ENCODE data around the gene GRPEL1.

GRPEL1 gene

GRCh38 chr4:7062816-7063215, 5.0 kb downstream of the GRPEL1 start:
- H3K36me3 Mint-ChIP-seq (ENCODE audit: low read depth), result peaks cover 94% of the 10 kb centered on the region
- H3K4me3 Mint-ChIP-seq, result no peak overlapping the region
- H3K27ac Mint-ChIP-seq, result peak overlapping the region; percentile 85
- peaks cover 42% of the 10 kb centered on the region for H3K4me1 Mint-ChIP-seq (ENCODE audit: low read depth)
- no peaks in the 10 kb centered on the region for H3K9me3 Mint-ChIP-seq
- DNase-seq, result no peak
- H3K27me3 Mint-ChIP-seq, result no peaks in the 10 kb centered on the region

DNA sequence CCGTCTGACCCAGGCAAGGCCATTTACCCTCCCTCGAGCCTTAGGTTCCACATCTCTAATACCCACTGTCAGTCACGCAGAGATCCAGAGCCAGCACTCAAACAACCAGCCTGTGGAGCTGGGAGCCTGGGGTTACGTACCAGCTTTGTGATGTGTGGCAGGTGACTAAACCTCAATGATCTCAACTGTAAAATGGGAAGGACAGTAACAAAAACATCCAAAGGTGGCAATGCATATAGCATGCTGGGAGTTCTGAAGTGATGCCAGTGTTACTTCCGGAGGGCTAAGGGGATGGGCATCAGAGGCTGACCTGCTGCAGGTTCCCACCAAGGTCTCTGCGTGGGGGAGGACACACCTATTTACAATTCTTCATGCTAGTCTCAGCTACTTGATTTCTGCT, 6.0 kb downstream of the GRPEL1 start:
- H3K27me3 Mint-ChIP-seq, result no peaks in the 10 kb centered on the region
- H3K27ac Mint-ChIP-seq, result peak overlapping the region; percentile 68
- no peak overlapping the region for H3K4me3 Mint-ChIP-seq
- H3K4me1 Mint-ChIP-seq (ENCODE audit: low read depth), result peaks cover 40% of the 10 kb centered on the region
- H3K36me3 Mint-ChIP-seq (ENCODE audit: low read depth), result peaks cover 96% of the 10 kb centered on the region
- H3K9me3 Mint-ChIP-seq, result no peaks in the 10 kb centered on the region
- DNase-seq, result no peak

- Mint-ChIP-seq H3K36me3 (ENCODE audit: low read depth) (peaks cover 95% of the 10 kb centered on the region), H3K4me3 (no peak overlapping the region), H3K9me3 (no peaks in the 10 kb centered on the region), H3K4me1 (ENCODE audit: low read depth) (peaks cover 28% of the 10 kb centered on the region), H3K27ac (peak overlapping the region; percentile 72), H3K27me3 (no peaks in the 10 kb centered on the region)
- no peak for DNase-seq
These were observed 7.3 kb downstream of the GRPEL1 start for GRCh38 chr4:7060346-7061150.

GRCh38 chr4:7059662-7060061, 8.2 kb downstream of the GRPEL1 start:
- Mint-ChIP-seq H3K4me3 (no peak overlapping the region), H3K27me3 (no peaks in the 10 kb centered on the region), H3K27ac (peak overlapping the region; percentile 33), H3K4me1 (ENCODE audit: low read depth) (peaks cover 24% of the 10 kb centered on the region), H3K9me3 (no peaks in the 10 kb centered on the region), H3K36me3 (ENCODE audit: low read depth) (peaks cover 95% of the 10 kb centered on the region)
- no peak for DNase-seq

DNA sequence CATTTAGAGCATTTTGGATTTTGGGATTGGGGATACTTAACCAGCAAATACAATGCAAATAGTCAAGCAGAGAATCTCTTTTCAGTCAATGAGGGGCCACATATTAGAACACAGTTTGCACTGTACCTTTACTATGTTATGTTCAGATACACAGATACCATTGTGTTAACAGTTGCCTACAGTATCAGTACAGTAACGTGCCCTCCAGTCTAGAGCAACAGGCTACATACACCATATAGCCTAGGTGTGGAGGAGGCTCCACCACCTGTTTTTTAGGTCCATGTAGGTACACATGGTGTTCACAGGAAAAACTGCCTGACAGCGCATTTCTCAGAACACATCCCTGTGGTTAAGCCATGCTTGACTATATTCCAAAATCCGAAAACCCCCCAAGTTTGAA, 9.1 kb downstream of the GRPEL1 start:
- H3K36me3 Mint-ChIP-seq (ENCODE audit: low read depth), result peaks cover 97% of the 10 kb centered on the region
- H3K4me3 Mint-ChIP-seq, result no peak overlapping the region
- H3K27ac Mint-ChIP-seq, result peak overlapping the region; percentile 53
- H3K27me3 Mint-ChIP-seq, result no peaks in the 10 kb centered on the region
- no peak for DNase-seq
- H3K9me3 Mint-ChIP-seq, result no peaks in the 10 kb centered on the region
- H3K4me1 Mint-ChIP-seq (ENCODE audit: low read depth), result peaks cover 19% of the 10 kb centered on the region

DNA sequence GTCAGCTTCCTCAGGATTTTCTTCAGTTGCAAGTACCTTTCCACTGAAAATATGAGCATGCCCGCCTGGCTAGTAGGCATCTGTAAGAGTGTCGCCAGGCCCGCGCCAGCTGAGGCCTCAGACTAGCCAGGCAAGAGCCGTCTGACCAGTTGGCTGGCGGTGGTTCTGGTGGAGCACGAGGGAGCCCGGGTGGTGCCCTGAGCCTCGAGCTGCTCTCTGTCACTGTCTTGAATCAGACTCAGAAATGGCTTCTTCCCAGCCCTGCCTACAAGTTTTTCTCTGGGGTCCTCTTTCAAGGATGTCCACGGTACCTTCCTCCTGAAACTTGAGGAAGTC, 11.9 kb downstream of the GRPEL1 start:
- H3K27ac Mint-ChIP-seq, result peak overlapping the region; percentile 72
- H3K4me1 Mint-ChIP-seq (ENCODE audit: low read depth), result peaks cover 33% of the 10 kb centered on the region
- peaks cover 86% of the 10 kb centered on the region for H3K36me3 Mint-ChIP-seq (ENCODE audit: low read depth)
- H3K27me3 Mint-ChIP-seq, result no peaks in the 10 kb centered on the region
- no peak overlapping the region for H3K4me3 Mint-ChIP-seq
- H3K9me3 Mint-ChIP-seq, result no peaks in the 10 kb centered on the region
- DNase-seq, result no peak

GRCh38 chr4:7055111-7055989, 12.5 kb downstream of the GRPEL1 start:
- Mint-ChIP-seq H3K27me3 (no peaks in the 10 kb centered on the region), H3K9me3 (no peaks in the 10 kb centered on the region), H3K4me3 (no peak overlapping the region), H3K27ac (peak overlapping the region; percentile 72), H3K36me3 (ENCODE audit: low read depth) (peaks cover 82% of the 10 kb centered on the region), H3K4me1 (ENCODE audit: low read depth) (peaks cover 35% of the 10 kb centered on the region)
- DNase-seq, result no peak

DNA sequence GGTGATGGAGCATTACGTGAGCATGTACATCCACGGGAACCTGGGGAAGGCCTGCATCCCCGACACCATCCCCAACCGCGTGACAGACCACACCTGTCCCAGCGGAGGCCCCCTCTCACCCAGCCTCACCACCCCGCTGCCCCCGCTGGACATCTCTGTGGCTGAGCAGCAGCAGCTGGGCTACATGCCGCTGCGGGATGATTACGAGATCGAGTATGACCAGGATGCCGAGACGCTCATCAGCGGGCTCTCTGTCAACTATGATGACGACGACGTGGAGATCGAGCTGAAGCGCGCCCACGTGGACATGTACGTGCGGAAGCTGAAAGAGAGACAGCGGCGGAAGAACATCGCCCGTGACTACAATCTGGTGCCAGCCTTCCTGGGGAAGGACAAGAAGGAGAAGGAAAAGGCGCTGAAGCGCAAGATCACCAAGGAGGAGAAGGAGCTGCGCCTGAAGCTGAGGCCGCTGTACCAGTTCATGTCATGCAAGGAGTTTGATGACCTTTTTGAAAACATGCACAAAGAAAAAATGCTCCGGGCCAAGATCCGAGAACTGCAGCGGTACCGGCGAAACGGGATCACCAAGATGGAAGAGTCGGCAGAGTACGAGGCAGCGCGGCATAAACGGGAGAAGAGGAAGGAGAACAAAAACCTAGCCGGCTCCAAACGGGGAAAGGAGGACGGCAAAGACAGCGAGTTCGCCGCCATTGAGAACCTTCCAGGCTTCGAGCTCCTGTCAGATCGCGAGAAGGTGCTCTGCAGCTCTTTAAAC, 13.6 kb downstream of the GRPEL1 start:
- DNase-seq, result no peak
- Mint-ChIP-seq H3K36me3 (ENCODE audit: low read depth) (peaks cover 75% of the 10 kb centered on the region), H3K9me3 (no peaks in the 10 kb centered on the region), H3K27me3 (no peaks in the 10 kb centered on the region), H3K27ac (peak overlapping the region; percentile 85), H3K4me1 (ENCODE audit: low read depth) (peaks cover 44% of the 10 kb centered on the region), H3K4me3 (no peak overlapping the region)

DNA sequence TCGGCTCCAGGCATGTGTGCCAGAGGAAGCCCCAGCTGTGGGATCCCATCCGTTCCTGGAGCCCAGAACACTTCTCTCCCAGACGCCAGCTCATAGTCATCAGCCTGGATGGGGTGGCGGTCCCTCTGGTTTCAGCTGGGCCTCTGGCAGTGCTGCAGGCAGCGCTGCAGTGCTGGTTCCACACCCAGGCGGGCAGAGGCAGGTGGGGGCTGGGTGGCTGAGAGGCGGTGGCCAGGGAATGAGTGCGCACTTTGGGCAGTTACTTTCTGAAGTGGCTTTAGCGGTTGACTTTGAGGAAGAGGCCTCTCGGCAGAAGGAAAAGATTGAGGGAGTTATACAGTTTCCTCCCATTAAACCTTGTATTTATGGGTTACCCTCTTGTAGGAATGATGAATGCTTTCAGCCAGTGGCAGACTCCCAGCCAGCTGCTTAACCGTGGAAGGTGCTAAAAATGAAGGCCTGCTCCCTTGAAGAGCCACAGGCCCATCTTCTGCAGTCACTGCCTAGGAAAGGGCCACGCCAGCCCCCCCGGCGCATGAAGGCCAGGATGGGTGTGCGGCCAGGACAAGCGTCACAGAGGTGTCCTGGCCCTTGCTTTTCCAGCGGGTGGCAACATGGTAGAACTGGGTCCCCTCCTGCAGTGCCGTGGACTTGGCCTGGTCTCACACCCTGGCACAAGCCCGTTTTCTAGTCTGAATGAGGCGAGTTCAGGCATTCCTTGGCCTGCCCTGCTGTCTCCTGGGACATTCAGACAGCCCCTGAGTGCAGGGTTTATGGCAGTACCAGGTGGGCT, 14.7 kb downstream of the GRPEL1 start:
- Mint-ChIP-seq H3K36me3 (ENCODE audit: low read depth) (peaks cover 68% of the 10 kb centered on the region), H3K27me3 (no peaks in the 10 kb centered on the region), H3K9me3 (no peaks in the 10 kb centered on the region), H3K27ac (peak overlapping the region; percentile 85), H3K4me3 (no peak overlapping the region), H3K4me1 (ENCODE audit: low read depth) (peaks cover 41% of the 10 kb centered on the region)
- DNase-seq, result no peak

- no peak overlapping the region for H3K4me3 Mint-ChIP-seq
- H3K27ac Mint-ChIP-seq, result peak overlapping the region; percentile 85
- H3K4me1 Mint-ChIP-seq (ENCODE audit: low read depth), result peaks cover 46% of the 10 kb centered on the region
- no peak for DNase-seq
- no peaks in the 10 kb centered on the region for H3K27me3 Mint-ChIP-seq
- peaks cover 63% of the 10 kb centered on the region for H3K36me3 Mint-ChIP-seq (ENCODE audit: low read depth)
- no peaks in the 10 kb centered on the region for H3K9me3 Mint-ChIP-seq
These were observed 15.6 kb downstream of the GRPEL1 start for GRCh38 chr4:7052313-7052712.

DNA sequence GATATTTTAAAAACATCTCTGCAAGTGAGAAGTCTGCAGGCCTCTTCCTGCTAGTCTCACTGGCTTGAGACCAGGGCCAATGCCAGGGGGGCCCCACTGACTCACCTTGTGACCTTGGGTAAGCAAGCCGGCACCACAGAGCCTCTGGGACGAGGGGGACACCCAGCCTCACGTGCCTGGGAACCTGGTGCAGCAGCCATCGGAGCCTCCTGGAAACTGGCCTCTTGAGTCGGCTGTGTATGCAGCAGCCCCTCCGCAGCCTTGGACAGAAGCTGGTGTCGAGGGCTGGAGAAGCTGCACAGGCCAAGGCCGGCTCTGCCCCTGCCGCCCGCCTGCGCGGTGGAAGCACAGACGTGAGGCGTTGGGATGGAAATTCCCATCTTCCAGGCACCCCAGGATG, 16.0 kb downstream of the GRPEL1 start:
- peaks cover 62% of the 10 kb centered on the region for H3K36me3 Mint-ChIP-seq (ENCODE audit: low read depth)
- H3K9me3 Mint-ChIP-seq, result no peaks in the 10 kb centered on the region
- no peak for DNase-seq
- H3K4me3 Mint-ChIP-seq, result no peak overlapping the region
- peaks cover 50% of the 10 kb centered on the region for H3K4me1 Mint-ChIP-seq (ENCODE audit: low read depth)
- no peaks in the 10 kb centered on the region for H3K27me3 Mint-ChIP-seq
- H3K27ac Mint-ChIP-seq, result peak overlapping the region; percentile 85

- Mint-ChIP-seq H3K4me3 (no peak overlapping the region), H3K27ac (peak overlapping the region; percentile 57), H3K4me1 (ENCODE audit: low read depth) (peaks cover 58% of the 10 kb centered on the region), H3K27me3 (no peaks in the 10 kb centered on the region), H3K9me3 (no peaks in the 10 kb centered on the region), H3K36me3 (ENCODE audit: low read depth) (peaks cover 55% of the 10 kb centered on the region)
- no peak for DNase-seq
These were observed 16.7 kb downstream of the GRPEL1 start for GRCh38 chr4:7051144-7051495.

- Mint-ChIP-seq H3K4me1 (ENCODE audit: low read depth) (peaks cover 63% of the 10 kb centered on the region), H3K9me3 (no peaks in the 10 kb centered on the region), H3K36me3 (ENCODE audit: low read depth) (peaks cover 52% of the 10 kb centered on the region), H3K27ac (no peak overlapping the region), H3K4me3 (no peak overlapping the region), H3K27me3 (no peaks in the 10 kb centered on the region)
- no peak for DNase-seq
These were observed 17.3 kb downstream of the GRPEL1 start for GRCh38 chr4:7050481-7051143.

Data from activated T-cell treated with anti-CD3 and anti-CD28 coated beads, Interleukin-2, amount 50 U/mL, for 24 hours (primary cell).